ENCODE measurements around the gene SHF.
"Not testable (repeated sequence)": the region's sequence is repeated elsewhere in the genome, so short reads cannot be mapped to it uniquely, and the experiment has no call there.

Gene SHF

DNA sequence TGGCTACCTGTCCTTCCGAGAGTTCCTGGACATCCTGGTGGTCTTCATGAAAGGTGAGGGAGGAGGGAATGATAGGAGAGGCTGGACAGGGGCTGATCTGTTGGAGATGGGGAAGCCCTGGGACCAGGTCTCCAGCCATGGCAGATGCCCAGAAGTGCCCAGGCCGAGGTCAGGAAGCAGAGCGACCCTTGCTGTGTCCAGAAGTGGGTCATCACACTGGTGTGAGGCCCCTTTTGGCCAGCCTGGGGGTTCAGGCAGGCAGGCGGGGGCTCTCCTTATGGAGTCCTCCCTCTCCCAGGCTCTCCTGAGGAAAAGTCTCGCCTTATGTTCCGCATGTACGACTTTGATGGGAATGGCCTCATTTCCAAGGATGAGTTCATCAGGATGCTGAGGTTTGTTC lies 40.2 kb downstream of the SHF start:
- DNase-seq (ENCODE audit: low read depth), result no peak

- DNase-seq (ENCODE audit: low read depth), result no peak
Observed at GRCh38 chr15:45146405-45146804, 41.4 kb downstream of the SHF start.

- DNase-seq (ENCODE audit: low read depth), result no peak
Observed at GRCh38 chr15:45144775-45145174, 43.0 kb downstream of the SHF start.

GRCh38 chr15:45143946-45144345 lies 43.8 kb downstream of the SHF start:
- no peak for DNase-seq (ENCODE audit: low read depth)

DNA sequence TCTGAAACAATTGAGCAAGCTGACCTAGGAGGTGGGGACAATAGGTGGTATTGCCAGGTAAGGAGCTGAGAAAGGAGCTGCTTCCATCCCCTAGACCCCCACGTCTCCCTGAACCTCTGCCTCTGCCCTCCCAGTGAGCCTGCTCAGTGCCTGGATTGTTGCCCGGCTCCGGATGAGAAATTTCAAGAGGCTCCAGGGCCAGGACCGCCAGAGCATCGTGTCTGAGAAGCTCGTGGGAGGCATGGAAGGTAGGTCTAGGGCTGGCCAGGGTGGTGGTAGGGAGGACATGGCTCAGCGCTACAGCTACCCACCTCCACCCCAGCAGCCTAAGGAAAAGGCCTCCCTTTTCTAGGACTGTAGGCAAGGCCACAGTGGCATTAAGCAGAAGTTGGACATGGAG lies 44.7 kb downstream of the SHF start:
- DNase-seq (ENCODE audit: low read depth), result no peak

- no peak for DNase-seq (ENCODE audit: low read depth)
Observed at GRCh38 chr15:45141386-45141785, 46.4 kb downstream of the SHF start.

DNA sequence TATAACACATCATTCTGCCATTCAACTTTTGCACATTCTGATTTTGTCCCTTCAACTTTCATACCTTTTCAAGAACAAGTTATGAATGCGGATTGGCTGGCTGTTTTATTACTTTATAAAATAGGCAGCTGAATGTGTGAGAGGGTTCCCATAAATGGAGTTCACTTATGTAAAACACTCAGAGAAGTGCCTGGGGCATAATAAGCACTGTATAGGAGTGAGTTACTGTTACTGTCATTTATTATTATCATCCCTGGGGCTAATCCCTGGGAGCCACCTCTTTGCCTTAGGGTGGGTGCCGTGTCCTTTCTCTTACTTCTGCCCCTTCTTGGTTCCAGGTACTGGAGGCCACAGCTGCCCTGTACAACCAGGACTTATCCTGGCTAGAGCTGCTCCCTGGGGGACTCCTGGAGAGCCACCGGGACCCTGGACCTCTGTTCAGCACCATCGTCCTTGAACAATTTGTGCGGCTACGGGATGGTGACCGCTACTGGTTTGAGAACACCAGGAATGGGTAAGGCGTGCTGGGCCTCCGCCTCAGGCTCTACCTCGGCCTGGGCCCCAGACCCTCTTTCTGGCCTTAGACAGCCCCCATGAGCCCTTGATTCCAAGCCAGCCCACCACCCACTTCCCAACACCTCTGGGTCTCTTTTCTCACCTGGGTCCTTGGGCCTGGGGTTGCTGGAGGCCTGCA lies 47.1 kb downstream of the SHF start:
- no peak for DNase-seq (ENCODE audit: low read depth)

GRCh38 chr15:45139770-45140169 lies 48.0 kb downstream of the SHF start:
- no peak for DNase-seq (ENCODE audit: low read depth)

GRCh38 chr15:45138814-45139765 lies 48.7 kb downstream of the SHF start:
- no peak for DNase-seq (ENCODE audit: low read depth)

DNA sequence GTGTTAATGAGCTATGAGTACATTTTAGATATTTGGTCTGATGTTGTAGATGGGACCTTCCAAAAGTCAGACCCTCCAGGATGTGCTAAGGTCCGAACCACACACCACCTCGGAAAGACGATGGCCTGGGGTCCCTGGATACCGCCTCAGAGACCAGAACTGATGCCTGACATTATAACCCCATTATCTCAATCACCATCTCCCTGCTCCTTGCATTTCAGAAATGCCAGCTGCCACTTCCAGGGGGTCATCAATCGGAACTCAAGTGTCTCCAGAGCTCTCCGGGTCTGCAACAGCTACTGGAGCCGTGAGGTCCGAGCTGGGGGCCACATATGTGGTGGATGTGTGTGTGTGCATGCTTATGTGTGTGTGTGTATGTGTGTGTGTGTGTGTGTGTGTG lies 50.1 kb downstream of the SHF start:
- no peak for DNase-seq (ENCODE audit: low read depth)

GRCh38 chr15:45136378-45136764 lies 51.4 kb downstream of the SHF start:
- DNase-seq (ENCODE audit: low read depth), result no peak

DNA sequence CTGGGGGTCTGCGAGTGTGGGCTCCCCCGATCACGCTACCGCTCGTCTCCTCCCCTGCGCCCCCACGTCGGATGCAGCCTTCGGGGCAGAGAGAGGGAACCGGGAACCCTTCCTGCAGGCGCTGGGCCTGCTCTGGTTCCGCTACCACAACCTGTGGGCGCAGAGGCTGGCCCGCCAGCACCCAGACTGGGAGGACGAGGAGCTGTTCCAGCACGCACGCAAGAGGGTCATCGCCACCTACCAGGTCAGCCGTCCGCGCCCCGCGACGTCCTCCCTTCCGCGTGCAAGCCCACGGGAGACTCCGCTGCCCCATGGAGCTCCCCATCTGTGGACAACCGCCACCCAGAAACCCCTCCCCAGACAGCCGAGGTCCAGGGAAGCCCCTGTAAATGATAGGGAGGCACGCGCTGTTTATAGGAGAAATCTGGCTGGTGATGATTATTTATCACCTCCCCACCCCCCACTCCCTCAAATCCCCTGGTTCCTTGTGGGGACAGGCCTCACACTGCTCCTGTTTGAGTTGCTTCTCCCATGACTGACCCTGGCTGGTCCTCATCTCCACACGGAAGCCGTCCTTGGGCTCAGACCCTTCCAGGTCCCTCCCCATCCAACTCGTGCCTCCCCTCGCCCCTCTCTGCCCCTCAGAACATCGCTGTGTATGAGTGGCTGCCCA lies 51.9 kb downstream of the SHF start:
- not testable (repeated sequence) for DNase-seq (ENCODE audit: low read depth)

GRCh38 chr15:45134682-45135604 lies 52.8 kb downstream of the SHF start:
- no peak for DNase-seq (ENCODE audit: low read depth)

DNA sequence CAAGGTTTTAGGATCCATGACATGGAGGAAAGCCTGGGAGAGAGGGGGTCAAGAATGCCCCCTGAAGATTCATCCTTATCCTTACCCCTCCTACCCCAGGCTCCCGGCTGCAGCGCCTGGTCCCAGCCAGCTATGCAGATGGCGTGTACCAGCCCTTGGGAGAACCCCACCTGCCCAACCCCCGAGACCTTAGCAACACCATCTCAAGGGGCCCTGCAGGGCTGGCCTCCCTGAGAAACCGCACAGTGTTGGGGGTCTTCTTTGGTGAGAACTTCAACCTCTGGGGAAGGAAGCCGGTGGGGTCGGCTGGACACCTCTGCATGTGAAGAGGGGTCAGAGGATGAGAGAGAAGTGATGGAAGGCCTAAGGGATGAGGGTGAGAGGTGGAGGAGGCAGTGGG lies 53.7 kb downstream of the SHF start:
- no peak for DNase-seq (ENCODE audit: low read depth)

DNA sequence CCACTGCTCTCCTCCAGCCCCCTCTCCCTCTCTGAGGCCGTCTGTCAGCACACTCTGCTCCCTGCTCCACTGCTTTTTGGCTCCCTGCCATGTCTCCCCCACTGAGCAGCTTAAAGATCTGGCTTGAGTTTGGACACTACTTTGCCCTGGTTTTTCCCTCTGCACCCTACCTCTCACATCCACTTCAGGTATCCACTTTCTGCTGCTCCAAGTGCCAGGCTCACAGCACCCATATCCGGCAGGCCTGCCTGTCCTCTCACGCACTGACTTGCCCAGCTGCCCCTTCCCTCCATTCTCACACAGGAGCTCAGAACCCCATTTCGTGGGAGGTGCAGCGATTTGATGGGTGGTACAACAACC lies 54.2 kb downstream of the SHF start:
- no peak for DNase-seq (ENCODE audit: low read depth)

DNA sequence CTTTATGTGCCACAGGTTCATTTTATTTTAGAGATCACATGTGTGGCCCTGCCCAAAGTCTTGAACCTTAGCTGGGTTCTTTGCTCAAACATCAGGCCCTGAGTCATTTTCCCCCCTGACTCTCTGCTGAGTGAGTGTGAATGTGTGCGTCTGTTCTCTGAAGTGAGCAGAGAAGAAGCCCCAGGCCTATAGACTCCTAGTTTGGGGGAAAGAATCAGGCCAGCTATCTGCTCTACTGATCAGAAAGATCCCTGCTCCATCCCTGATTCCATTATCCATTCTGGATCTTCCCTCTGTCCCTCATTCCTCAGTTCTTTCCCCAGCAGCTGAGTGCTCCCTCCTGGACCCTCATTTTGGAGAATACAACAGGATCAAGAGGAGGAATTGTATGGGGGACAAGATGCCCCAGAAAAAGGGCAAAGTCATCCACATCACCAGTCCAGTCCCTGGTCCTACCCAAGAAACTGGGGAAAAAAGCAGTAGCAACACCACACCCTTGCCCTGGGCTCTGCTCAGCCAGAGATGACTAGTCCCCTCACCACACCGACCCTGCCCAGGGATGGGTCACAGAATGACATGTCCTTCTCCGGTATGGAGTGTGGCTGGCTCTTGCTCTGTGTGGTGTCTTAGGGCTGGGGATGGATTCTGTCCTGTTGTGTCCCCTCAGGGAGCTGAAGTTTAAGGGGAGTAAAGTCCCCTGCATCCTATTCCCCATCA lies 54.8 kb downstream of the SHF start:
- DNase-seq (ENCODE audit: low read depth), result no peak

DNA sequence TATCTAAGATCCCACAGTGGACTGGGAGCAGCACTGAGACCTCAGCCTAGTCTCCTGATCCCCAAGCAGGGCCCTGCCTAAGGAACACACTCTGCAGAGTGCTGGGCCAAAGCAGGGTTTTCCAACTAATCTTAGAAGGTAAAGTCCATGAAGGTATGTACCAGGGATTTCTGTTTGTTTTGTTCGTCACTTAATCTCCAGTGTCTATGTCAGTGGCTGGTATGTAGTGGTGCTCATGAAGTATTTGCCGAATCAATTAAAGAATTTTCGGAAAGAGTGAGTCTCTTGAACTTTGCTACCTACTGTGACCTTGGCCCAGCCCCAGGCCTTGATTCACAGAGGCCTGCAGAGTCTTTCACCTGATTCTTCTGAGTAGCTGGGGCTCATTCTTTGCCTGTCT lies 56.3 kb downstream of the SHF start:
- DNase-seq (ENCODE audit: low read depth), result no peak

DNA sequence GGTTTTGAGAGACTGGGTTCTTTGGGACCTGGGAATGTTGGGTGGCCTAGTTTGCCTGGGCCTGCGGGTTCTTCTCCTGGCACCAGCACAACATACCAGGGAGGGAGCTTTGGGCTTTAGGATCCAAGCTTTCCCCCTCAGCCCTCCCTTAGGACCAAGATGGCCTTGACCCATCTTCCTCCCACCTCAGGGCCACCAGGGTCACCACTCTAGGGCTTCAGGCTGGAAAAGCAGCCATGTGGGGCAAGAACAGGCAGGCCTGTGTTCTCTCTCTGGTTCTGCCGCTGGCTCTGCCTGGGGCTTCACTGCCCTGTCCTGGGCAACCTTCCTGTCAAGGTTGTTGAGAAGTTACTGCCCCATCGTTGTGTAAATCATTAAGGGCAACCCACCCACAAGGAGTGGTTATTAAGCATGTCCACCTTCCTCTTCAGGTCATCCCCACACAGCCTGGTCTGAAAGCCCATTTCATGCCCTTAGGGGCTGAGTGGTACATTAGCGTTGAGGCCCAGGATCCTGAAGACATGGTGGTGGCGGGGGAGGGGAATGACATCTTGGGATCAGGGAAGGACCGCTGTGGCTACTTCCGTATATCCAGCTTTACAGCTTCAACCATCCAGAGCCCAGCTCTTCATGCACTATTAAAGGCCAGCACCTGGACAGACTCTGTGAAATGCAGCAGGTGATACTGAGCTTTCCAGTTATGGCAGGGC lies 57.3 kb downstream of the SHF start:
- no peak for DNase-seq (ENCODE audit: low read depth)

GRCh38 chr15:45129651-45130129 lies 58.1 kb downstream of the SHF start, which contains the start of the genes DUOX1 and DUOXA1:
TSS of gene DUOX1 (plus strand) at chr15:45129994. CDS start at chr15:45131967, 1,973 bp downstream.
TSS of gene DUOXA1 (minus strand) at chr15:45129879. CDS start at chr15:45123014, 6,865 bp downstream.
- DNase-seq (ENCODE audit: low read depth), result no peak

Measured in T follicular helper cell (primary cell).